GM18505 (cell line): Measurements from ENCODE around the gene ARFRP1.

Experiments used
- ATAC-seq: cut with Tn5 transposase; IDR thresholded peaks from one replicate; pipeline ENCODE4 v1.9.1; 2021; ENCODE audit not compliant: unreplicated experiment
- POLR2A ChIP-seq: IDR thresholded peaks from 4 replicates; pipeline ENCODE4 v1.6.1; 2011; ENCODE audit warnings: borderline replicate concordance; ENCODE audit not compliant: insufficient read depth, insufficient read length; ENCODE audit errors: extremely low read depth

ARFRP1 gene

GRCh38 chr20:63704749-63705117, 3.0 kb downstream of the ARFRP1 start:
- no peak for ATAC-seq
- no peak for TF ChIP-seq POLR2A

- ATAC-seq, result no peak
- TF ChIP-seq POLR2A, result no peak
Observed at GRCh38 chr20:63703976-63704748, 3.6 kb downstream of the ARFRP1 start.

GRCh38 chr20:63703471-63703975, 4.3 kb downstream of the ARFRP1 start:
- no peak for TF ChIP-seq POLR2A
- ATAC-seq, result no peak

DNA sequence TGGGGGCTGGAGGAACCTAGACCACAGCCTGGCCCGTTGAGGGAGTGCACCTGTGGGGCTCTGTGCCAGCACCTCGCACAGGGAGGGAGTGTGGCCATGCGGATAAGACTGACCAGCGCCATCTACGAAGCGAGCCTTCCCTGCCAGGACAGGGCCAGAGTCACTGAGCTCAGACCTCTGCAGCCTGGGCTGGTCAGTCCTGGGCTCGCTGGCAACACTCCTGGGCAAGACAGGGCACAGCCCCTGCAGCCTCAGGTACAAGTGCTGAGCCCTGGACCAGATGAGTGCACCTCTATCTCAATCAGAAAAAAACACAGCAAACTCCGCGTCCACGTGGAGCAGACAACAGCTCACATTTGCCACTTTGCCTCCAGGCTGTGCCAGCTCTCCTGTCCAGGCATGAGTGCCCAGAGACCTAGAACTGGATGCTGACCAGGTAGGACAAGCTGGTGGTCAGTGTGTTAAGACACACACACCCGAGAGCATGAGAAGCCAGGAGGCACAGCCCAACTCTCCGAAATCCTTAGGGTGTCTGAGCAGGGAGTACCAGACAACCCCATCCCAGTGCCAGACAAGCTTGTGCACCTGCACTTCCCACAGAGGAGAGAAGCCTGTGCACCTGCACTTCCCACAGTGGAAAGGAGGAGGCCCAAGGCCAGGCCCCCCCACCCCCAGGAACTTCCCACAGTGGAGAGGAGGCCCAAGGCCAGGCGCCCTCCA, 4.9 kb downstream of the ARFRP1 start:
- TF ChIP-seq POLR2A, result peak; percentile 32
- ATAC-seq, result no peak

DNA sequence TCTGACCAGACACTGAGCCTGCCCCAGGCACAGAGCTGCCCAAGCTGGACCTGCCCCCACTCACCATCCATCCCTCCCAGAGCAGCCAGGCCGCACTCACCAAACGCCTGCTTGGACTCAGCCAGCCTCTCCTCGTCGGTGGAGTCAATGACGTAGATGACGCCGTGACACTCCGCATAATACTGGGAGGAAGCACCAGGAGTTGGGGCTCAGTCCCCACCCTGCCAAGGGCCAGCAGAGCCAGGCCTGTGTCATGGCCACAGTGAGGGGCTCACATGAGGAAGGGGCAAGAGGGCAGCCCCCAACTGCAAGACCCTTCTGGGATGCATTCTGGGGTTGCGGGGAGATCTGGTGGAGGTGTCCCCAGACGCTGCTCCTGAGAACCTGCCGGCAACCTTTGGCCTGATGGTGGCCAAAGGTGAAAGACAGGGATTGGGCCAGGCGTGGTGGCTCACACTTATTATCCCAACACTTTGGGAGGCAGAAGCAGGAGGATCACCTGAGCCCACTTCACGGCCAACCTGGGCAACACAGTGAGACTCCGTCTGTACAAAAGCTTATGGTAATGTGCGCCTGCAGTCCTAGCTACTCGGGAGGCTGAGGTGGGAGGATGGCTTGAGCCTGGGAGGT, 5.6 kb downstream of the ARFRP1 start:
- ATAC-seq, result no peak
- TF ChIP-seq POLR2A, result peak; percentile 12

- no peak for ATAC-seq
- TF ChIP-seq POLR2A, result no peak
Observed at GRCh38 chr20:63701329-63702035, 6.3 kb downstream of the ARFRP1 start.

- no peak for ATAC-seq
- no peak for TF ChIP-seq POLR2A
Observed at GRCh38 chr20:63701051-63701328, 6.8 kb downstream of the ARFRP1 start.

DNA sequence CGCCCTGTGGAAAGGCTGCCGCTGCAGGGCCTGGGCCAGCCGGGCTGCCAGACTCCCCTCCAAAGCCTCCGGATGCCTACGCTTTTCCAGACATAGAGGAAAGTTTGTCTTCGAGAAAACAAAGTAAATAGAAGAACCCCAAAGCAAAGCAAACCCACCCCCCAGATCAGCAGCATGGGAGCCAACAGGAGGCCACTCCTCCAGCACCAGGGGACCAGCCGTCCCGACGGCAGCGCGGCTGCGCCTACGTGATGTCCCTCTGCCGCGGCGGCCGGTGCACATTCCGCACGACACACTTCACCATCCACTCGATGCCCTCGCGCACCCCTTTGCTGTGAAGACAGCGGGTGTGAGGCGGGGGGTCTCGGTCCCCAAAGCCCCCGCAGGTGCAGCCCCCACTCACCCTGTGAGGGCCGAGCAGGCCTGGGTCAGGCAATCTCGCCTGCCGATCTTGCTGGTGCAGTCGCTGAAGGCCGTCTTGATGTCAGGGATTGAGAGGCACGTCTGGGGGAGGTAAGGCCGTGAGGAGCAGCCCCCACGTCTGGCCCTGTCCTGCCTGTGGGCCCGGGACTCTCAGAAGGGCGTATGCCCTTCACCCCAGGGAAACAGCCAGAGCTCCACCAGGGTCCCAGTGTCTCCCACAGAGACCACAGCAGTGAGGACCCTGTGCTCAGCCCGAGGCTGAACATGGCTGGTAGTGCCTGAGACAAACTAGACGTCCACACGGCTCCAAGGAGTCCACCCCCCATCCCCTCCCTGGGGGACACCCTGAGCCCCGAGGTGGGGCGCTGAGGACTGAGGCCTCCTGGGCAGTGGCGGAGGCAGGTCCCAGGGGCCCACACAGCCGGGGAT, 7.4 kb downstream of the ARFRP1 start:
- no peak for TF ChIP-seq POLR2A
- ATAC-seq, result no peak

- no peak for ATAC-seq
- TF ChIP-seq POLR2A, result no peak
Observed at GRCh38 chr20:63699466-63700198, 8.1 kb downstream of the ARFRP1 start.

GRCh38 chr20:63698739-63699465, 8.9 kb downstream of the ARFRP1 start:
- TF ChIP-seq POLR2A, result peak; percentile 22
- ATAC-seq, result no peak

GRCh38 chr20:63697868-63698545, 9.8 kb downstream of the ARFRP1 start:
- no peak for ATAC-seq
- TF ChIP-seq POLR2A, result no peak
